HG03575 (cell line): Measurements from ENCODE around the gene ARHGAP10.

Source experiments
- ATAC-seq: cut with Tn5 transposase; IDR thresholded peaks from one replicate; pipeline ENCODE4 v1.9.1; 2021; ENCODE audit not compliant: unreplicated experiment, insufficient number of reproducible peaks, low FRiP score; ENCODE audit errors: extremely low read depth

ARHGAP10 gene

GRCh38 chr4:147730333-147730732 lies 1.6 kb upstream of the ARHGAP10 start:
- no peak for ATAC-seq

GRCh38 chr4:147732518-147733235 lies 789 bp downstream of the ARHGAP10 start:
- no peak for ATAC-seq

- ATAC-seq: no peak
Measured at GRCh38 chr4:147733716-147734344, 1.9 kb downstream of the ARHGAP10 start.

- no peak for ATAC-seq
Measured at GRCh38 chr4:147734496-147734895, 2.6 kb downstream of the ARHGAP10 start.

- peak; percentile 43 for ATAC-seq
Measured at GRCh38 chr4:147735413-147736301, 3.8 kb downstream of the ARHGAP10 start.

GRCh38 chr4:147736458-147736857 lies 4.6 kb downstream of the ARHGAP10 start:
- no peak for ATAC-seq

GRCh38 chr4:147737623-147738022 lies 5.7 kb downstream of the ARHGAP10 start:
- no peak for ATAC-seq

GRCh38 chr4:147739239-147739823 lies 7.4 kb downstream of the ARHGAP10 start:
- no peak for ATAC-seq

- ATAC-seq: no peak
Measured at GRCh38 chr4:147740176-147740575, 8.3 kb downstream of the ARHGAP10 start.

- ATAC-seq: no peak
Measured at GRCh38 chr4:147741190-147741788, 9.4 kb downstream of the ARHGAP10 start.

- no peak for ATAC-seq
Measured at GRCh38 chr4:147747787-147748454, 16.0 kb downstream of the ARHGAP10 start.

GRCh38 chr4:147749811-147750321 lies 18.0 kb downstream of the ARHGAP10 start:
- ATAC-seq: peak; percentile 85

GRCh38 chr4:147753047-147753446 lies 21.2 kb downstream of the ARHGAP10 start:
- no peak for ATAC-seq

GRCh38 chr4:147754037-147754445 lies 22.2 kb downstream of the ARHGAP10 start:
- no peak for ATAC-seq

GRCh38 chr4:147755561-147756295 lies 23.8 kb downstream of the ARHGAP10 start:
- ATAC-seq: no peak

GRCh38 chr4:147756417-147756816 lies 24.5 kb downstream of the ARHGAP10 start:
- ATAC-seq: no peak

GRCh38 chr4:147760176-147760575 lies 28.3 kb downstream of the ARHGAP10 start:
- no peak for ATAC-seq

- ATAC-seq: no peak
Measured at GRCh38 chr4:147760695-147761094, 28.8 kb downstream of the ARHGAP10 start.
